Effector CD4-positive, alpha-beta T cell (primary cell): Measurements from ENCODE around the gene OSBPL9.
"Not testable (repeated sequence)": the region's sequence is repeated elsewhere in the genome, so short reads cannot be mapped to it uniquely, and the experiment has no call there.

Source experiments
- DNase-seq: peaks from one replicate; pipeline ENCODE4 v3.0.0-alpha.2; 2020
- total RNA-seq: gene quantifications from one replicate; lab custom pipeline; 2026; lab: John Stamatoyannopoulos, UW

Gene OSBPL9
- total RNA-seq: 79.9 reads per million, percentile 78 among the genes with 10 or more reads in this experiment

GRCh38 chr1:51616903-51617708 lies at the start of gene OSBPL9:
Gene OSBPL9 (plus strand): TSS chr1:51617092. CDS start chr1:51617111, 19 bp downstream.
- peak; percentile 87 for DNase-seq

- DNase-seq: no peak
Observed at GRCh38 chr1:51567653-51568052, 49.2 kb upstream of the OSBPL9 start.

DNA sequence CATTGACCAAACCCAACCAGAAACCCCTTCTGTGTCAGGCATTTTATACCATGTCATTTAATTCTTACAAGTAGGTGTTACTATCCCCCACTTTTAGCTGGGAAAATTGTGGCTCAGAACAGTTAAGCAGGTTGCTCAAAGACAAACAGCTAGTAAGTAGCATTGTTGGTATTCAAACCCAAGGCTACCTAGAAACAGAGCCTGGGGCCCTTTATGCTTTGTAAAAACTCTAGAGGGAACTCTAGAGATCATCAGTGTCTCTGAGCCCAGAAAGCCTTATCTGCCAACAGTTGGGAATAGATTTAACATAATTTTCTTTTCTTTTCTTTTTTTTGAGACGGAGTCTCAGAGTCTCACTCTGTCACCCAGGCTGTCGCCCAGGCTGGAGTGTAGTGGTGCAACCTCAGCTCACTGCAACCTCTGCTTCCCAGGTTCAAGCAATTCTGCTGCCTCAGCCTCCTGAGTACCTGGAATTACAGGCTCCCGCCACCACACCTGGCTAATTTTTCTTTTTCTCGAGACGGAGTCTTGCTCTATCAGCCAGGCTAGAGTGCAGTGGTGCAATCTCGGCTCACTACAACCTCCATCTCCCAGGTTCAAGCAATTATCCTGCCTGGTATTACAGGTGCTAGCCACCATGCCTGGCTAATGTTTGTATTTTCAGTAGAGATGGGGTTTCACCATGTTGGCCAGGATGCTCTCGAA lies 48.5 kb upstream of the OSBPL9 start:
- DNase-seq: no peak

GRCh38 chr1:51569284-51570062 lies 47.4 kb upstream of the OSBPL9 start:
- DNase-seq: peak; percentile 15

GRCh38 chr1:51570063-51570710 lies 46.7 kb upstream of the OSBPL9 start:
- DNase-seq: no peak

DNA sequence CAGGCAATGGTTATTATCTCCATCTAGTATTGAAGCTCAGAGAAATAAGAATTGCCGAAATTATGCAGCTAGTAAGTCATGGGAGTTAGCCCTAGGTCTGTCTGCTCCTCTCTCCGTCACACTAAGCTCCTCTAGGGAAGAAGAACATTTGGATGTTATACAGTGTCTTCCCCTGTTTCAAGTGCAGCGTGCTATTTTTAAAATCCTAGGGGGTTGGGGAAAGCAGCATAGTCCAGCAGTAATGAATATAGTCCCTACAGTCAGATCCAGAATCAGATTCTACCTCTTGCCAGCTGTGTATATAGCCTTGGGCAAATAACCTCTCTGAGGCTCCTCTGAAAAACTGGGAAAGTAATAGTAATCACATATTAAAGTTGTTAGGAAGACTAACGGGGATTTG lies 44.5 kb upstream of the OSBPL9 start:
- DNase-seq: no peak

DNA sequence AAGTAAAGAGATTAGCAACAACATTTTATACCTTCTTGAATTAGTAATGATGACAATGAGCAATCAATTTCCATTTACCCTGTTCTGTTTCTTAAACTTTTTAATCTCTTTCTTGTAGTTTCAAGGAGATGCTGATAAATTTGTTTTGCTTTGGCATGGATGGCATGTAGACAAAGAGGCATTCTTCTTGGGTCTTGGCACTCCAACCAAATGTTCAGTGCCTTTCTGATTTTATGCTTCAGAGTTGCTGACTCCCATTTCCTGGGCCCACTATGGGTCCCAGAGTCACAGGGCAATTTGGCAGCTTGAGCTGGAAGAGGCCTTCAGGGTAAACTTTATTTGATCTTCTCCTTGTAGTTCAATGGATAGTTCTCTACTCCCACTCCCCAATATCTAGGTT lies 42.1 kb upstream of the OSBPL9 start:
- DNase-seq: no peak

GRCh38 chr1:51575406-51576084 lies 41.3 kb upstream of the OSBPL9 start:
- no peak for DNase-seq

DNA sequence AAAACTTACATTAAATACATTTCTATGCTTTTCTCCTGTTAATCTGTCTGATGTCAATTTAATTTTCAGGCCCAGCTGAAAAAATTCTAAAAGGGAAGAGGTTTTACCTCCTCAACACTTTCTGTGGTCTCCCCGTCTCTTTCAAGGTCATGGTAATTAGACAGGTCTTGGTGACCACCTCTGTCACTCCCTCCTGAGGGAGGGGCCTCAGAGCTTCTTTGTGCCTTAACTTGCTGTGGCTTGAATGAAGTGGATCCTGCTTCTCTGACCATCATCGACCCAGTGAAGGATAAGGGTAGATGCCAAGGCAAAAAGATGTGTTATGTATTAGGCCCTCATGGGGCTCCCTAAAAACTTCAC lies 40.8 kb upstream of the OSBPL9 start:
- DNase-seq: no peak

- no peak for DNase-seq
Observed at GRCh38 chr1:51576923-51577322, 40.0 kb upstream of the OSBPL9 start.

- no peak for DNase-seq
Observed at GRCh38 chr1:51578383-51579109, 38.3 kb upstream of the OSBPL9 start.

DNA sequence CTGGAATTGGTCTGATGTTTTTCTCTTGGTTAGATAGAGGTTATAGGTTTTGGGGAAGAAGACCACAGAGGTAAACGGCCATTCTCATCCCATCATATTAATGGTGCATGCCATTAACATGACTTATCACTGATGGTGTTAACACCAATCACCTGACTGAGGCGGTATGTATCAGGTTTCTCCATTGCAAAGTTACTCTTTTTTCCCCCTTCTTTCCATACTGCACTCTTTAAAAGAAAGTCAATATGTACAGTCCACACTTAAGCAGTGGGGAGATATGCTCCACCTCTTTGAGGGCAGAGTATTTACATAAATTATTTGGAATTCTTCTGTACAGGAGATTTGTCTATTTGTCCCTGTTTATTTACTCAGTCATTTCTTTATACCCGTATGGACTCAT lies 35.7 kb upstream of the OSBPL9 start:
- DNase-seq: no peak

GRCh38 chr1:51583532-51583931 lies 33.4 kb upstream of the OSBPL9 start:
- DNase-seq: no peak

DNA sequence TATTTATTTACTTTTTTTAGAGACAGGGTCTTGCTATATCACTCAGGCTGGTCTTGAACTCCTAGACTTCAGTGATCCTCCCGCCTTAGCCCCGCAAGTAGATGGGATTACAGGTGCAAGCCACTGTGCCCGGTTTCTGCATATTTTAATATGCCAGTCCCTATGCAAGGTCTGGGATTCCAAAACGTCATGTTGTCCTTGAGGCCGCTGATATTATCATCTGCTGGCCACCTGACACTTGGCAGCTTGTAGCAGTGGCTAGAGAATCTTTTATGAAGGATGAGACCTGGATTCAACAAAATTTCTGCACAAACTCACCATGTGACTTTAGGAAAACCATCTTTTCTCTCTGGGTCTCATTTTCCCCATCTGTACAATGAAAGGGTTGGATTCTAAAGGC lies 32.9 kb upstream of the OSBPL9 start:
- DNase-seq: no peak

DNA sequence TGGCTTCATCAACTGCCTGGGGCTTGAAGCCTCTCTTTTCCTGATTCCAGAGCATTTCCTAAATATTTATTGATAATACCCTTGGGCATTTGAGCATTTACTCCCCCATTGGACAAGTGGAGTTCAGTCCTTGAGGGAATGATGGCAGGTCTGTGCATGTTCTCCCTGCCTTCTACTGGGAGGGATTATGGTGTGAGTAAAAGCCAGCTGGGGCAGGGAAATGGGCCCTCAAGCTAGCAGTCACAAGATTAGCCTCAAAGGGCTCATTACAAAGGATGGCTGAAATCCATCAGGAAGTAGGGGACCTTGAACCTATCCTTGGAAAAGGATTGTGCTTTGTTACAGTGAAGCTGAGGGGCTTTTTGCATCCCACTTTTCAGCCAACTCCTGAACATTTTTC lies 24.2 kb upstream of the OSBPL9 start:
- no peak for DNase-seq

DNA sequence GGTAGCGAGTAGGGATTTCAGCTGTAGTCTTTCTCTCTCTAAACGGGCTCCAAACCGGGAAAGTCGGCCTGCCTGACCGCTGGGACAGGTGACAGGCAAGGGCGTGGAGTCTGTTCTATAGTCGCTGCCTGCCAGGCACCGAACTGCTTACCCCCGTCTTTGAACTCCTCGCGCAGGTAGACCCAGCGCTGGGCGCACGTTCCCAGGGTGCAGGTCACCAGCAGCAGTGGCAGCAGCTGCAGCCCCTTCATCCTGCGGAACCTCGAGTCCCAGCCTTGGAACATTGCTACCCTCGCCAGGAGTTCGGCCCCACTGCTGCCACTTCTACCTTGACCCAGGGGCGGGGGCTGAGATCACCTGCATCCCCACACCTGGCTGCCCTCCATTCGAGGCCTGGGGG lies 22.2 kb upstream of the OSBPL9 start:
- no peak for DNase-seq

DNA sequence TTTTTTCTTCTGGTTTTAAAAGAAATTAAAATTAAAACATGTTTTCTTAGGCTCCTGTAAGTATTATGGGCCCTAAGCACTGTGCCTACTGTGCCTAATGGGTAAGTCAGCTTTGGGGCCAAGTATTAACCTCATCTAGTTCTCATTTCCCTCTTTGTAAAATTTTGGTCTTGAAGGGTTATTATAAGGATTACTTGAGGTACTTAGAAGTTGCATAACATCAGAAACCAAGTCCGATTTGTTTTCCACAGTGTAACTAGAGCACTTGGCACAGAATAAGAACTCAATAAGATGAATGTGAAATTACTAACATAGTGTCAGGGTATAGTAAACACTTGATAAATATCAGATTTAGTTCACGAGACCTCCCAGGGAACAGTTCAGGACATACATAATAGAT lies 16.4 kb upstream of the OSBPL9 start:
- DNase-seq: no peak

DNA sequence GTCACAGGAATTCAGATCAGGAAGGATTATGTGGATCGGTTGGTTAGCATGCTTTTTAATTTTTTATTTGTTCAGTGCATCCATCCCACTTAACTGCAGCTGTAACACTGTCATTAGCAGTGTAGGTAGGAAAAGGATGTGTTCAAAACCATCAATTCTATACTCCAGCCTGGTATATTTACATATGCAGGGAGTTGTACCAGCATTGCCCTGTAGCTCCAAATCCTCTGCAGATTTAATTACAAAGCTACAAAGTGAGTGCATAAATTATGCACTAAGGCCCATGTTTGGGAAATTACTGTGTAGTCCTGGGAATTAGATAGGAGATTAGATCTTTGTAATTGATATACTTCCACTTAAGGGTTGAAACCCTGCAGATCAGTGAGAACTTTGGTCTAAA lies 15.9 kb upstream of the OSBPL9 start:
- no peak for DNase-seq

- no peak for DNase-seq
Observed at GRCh38 chr1:51605961-51606723, 10.8 kb upstream of the OSBPL9 start.

- no peak for DNase-seq
Observed at GRCh38 chr1:51607681-51608095, 9.2 kb upstream of the OSBPL9 start.

GRCh38 chr1:51610104-51610503 lies 6.8 kb upstream of the OSBPL9 start:
- DNase-seq: not testable (repeated sequence)
